AG04450 (cell line): ENCODE data around the gene GPC5. TPM values are rescaled to one million over a fixed set of nuclear protein-coding genes. Genes with fewer than 3 reads are reported as not detected.

Experiments
- CTCF ChIA-PET: fragments of 300-600, 350-600 bp; formaldehyde crosslinking; extraction: SDS; loops from one replicate; lab custom pipeline; 2022; ENCODE audit warnings: antibody characterized with exemption, inconsistent platforms; lab: Charles Lee
- POLR2A ChIA-PET: fragments of 350-600 bp; formaldehyde crosslinking; extraction: SDS; loops from one replicate; lab custom pipeline; 2021; ENCODE audit warnings: antibody characterized with exemption, inconsistent platforms; lab: Yijun Ruan, JAX
- DNase-seq: peaks from one replicate; pipeline ENCODE4 v3.0.0-alpha.2; 2011; ENCODE audit warnings: low read depth, low spot score
- H3K27ac ChIP-seq: one replicate; pipeline ENCODE4 v1.5.1; 2012; ENCODE audit warnings: low read depth, low read length, control low read depth
- H3K27me3 ChIP-seq: one replicate; pipeline ENCODE4 v1.6.0; 2012; ENCODE audit warnings: low read length; ENCODE audit not compliant: control insufficient read depth, insufficient read depth
- H3K4me3 ChIP-seq: 2 replicates; pipeline ENCODE4 v1.5.1; 2011; ENCODE audit warnings: mild to moderate bottlenecking, low read depth, low read length, control low read depth
- H3K9me3 ChIP-seq: 2 replicates; pipeline ENCODE4 v1.5.1; 2012; ENCODE audit warnings: low read length; ENCODE audit not compliant: control insufficient read depth, insufficient read depth
- polyA plus RNA-seq: library from polyadenylated mRNA; depleted of rRNA; stranded (reverse); fragments of >200 nt; gene quantifications from 2 replicates; pipeline ENCODE4 v1.2.3, GENCODE V29; 2011
- TF ChIP-seq, protein P1 (sequence below): IDR thresholded peaks from 2 replicates; pipeline ENCODE4 v1.5.1; 2011; ENCODE audit warnings: low read depth, low read length, control low read depth, inconsistent platforms

The GPC5 gene
- polyA plus RNA-seq, 1 experiment, result 3.6 TPM

DNA sequence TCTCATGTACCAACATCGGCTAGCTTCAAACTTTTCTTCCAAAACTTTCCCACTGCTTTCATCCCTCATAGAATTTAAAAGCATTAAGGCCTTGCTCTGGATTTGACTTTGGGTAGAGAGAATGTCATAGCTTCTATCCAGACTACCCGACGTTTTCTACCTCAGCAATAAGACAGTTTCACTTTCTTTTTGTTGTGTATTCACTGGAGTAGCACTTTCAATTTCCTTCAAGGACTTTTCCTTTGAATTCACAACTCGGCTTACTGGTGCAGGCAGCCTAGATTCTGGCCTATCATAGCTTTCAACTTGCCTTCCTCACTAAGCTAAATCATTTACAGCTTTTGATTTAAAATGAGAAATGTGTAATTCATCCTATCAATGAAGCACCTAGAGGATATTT is 1407.8 kb downstream of the GPC5 start:
- Histone ChIP-seq H3K9me3 (no peaks in the 10 kb centered on the region), H3K27ac (no peak overlapping the region), H3K4me3 (peak overlapping the region; percentile 41), H3K27me3 (no peaks in the 10 kb centered on the region)
- TF ChIP-seq, protein P1, sequence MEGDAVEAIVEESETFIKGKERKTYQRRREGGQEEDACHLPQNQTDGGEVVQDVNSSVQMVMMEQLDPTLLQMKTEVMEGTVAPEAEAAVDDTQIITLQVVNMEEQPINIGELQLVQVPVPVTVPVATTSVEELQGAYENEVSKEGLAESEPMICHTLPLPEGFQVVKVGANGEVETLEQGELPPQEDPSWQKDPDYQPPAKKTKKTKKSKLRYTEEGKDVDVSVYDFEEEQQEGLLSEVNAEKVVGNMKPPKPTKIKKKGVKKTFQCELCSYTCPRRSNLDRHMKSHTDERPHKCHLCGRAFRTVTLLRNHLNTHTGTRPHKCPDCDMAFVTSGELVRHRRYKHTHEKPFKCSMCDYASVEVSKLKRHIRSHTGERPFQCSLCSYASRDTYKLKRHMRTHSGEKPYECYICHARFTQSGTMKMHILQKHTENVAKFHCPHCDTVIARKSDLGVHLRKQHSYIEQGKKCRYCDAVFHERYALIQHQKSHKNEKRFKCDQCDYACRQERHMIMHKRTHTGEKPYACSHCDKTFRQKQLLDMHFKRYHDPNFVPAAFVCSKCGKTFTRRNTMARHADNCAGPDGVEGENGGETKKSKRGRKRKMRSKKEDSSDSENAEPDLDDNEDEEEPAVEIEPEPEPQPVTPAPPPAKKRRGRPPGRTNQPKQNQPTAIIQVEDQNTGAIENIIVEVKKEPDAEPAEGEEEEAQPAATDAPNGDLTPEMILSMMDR, result no peak
- CTCF ChIA-PET, result no interaction called here
- POLR2A ChIA-PET, result no interaction called here
- DNase-seq, result no peak

DNA sequence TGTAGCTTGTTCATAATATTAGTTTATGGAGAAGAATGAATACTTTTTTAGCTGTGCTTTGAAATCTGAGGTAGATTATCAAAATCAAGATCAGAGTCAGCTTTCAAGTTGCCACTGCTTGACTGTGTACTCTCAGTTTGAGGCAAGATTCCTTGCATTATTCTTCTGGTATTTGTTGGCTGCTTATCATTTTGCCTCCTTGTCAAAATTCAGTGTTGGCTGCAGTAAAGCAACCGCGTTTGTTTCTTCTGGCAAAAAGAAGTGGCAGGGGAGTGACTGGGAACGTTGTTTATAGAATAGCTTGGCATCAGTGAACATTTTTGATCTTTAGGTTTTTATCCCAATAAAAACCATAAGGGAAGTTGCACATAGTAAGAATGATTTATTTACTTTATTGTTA is 1408.9 kb downstream of the GPC5 start:
- ChIA-PET POLR2A (no interaction called here), CTCF (no interaction called here)
- TF ChIP-seq, protein P1, result no peak
- Histone ChIP-seq H3K27me3 (no peaks in the 10 kb centered on the region), H3K9me3 (no peaks in the 10 kb centered on the region), H3K27ac (no peak overlapping the region), H3K4me3 (no peak overlapping the region)
- DNase-seq, result no peak

DNA sequence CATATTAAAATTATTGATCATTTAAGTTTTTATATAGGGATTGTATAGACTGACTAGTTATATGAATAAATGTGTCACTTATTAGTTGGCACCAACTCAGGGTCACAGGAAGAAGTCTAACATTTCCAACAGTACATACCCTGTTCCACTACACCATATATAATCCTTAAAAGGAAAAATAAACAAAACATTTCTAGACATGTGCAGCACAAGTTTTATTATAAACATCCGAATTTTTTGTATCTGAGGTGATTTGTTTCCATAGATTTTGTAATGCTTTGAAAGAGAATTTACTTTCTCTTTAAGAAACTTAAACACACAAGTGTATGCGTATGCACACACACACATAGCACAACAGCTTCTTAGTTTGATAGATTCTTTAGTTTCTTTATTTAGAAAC is 1409.5 kb downstream of the GPC5 start:
- CTCF ChIA-PET, result no interaction called here
- POLR2A ChIA-PET, result no interaction called here

DNA sequence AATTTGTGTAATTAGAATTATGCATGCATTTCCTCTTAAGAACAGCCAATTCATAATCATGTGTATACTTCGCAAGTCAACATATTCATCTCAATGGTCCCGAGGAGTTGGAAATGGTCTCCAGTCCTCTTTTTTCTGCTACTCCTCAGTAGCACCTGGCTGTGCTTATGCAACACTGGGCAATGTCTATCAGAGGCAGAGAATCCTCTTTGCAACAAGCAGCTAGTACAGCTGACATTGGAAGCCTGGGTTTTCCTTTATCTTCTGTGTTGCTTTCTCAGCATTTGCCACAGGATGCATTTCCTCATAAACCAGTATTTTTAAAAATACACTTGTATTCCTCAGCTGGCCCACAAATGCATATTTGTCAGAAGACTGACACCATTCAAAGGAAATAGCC is 1422.9 kb downstream of the GPC5 start:
- H3K27me3 ChIP-seq, result no peaks in the 10 kb centered on the region
- TF ChIP-seq, protein P1, result no peak
- H3K4me3 ChIP-seq, result no peak overlapping the region
- H3K27ac ChIP-seq, result no peak overlapping the region
- no peaks in the 10 kb centered on the region for H3K9me3 ChIP-seq
- CTCF ChIA-PET, result no interaction called here
- DNase-seq, result no peak
- POLR2A ChIA-PET, result no interaction called here

More for the DNA sequence above, 1409.5 kb downstream of the GPC5 start:
- Histone ChIP-seq H3K9me3 (no peaks in the 10 kb centered on the region), H3K27me3 (no peaks in the 10 kb centered on the region), H3K4me3 (no peak overlapping the region), H3K27ac (no peak overlapping the region)
- TF ChIP-seq, protein P1, result no peak
- DNase-seq, result no peak

DNA sequence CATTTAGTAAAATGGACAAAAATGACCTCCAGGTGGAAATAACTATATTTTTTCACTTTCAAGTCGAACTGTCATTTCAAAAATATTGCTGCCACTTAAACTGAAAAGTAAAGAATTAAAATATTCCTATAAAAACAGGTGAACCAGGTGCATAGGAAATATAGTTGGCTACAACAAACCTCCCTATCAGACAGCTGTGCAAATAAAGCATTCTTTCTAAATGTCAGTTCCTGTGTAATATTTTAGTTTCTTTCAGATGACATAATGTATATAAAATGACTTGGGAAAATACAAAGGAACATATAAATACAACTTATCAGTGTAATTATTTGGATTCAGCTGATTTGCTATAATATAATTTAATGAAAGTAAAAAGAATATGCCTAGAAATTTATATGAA is 1424.6 kb downstream of the GPC5 start:
- Histone ChIP-seq H3K4me3 (no peak overlapping the region), H3K27me3 (no peaks in the 10 kb centered on the region), H3K27ac (no peak overlapping the region), H3K9me3 (no peaks in the 10 kb centered on the region)
- TF ChIP-seq, protein P1, result no peak
- ChIA-PET POLR2A (no interaction called here), CTCF (no interaction called here)
- DNase-seq, result no peak
